ENCODE data around the gene VWA3A. TPM values are rescaled to one million over a fixed set of nuclear protein-coding genes. Genes with fewer than 3 reads are reported as not detected.

The VWA3A gene
- total RNA-seq, 1 donor from 2014 or later = not detected

DNA sequence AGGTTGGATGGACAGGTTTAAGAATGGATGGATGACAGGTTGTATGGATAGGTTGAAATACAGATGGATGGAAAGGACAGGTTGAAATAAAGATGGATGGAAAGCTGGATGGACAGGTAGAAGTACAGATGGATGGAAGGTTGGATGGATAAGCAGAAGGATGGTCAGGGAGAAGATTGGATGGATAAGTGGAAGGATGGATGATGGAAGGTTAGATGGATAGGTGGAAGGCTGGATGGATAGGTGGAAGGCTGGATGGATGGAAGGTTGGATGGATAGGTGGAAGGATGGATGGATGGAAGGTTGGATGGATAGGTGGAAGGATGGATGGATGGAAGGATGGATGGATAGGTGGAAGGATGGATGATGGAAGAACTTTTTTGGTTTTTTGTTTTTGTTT, 69.1 kb downstream of the VWA3A start:
- H3K9me3 ChIP-seq (ENCODE audit: insufficient read depth, low read depth, low read length) = peaks cover 2% of the 10 kb centered on the region
- Mint-ChIP-seq H3K4me1 (ENCODE audit: low read depth, unreplicated experiment) (no peaks in the 10 kb centered on the region), H3K9me3 (ENCODE audit: unreplicated experiment) (peaks cover 8% of the 10 kb centered on the region), H3K36me3 (ENCODE audit: low read depth, unreplicated experiment) (no peaks in the 10 kb centered on the region), H3K27ac (ENCODE audit: unreplicated experiment) (no peak overlapping the region), H3K4me3 (ENCODE audit: unreplicated experiment) (no peak overlapping the region), H3K27me3 (ENCODE audit: low read depth, unreplicated experiment) (peaks cover 68% of the 10 kb centered on the region)
- peaks cover 20% of the 10 kb centered on the region for H3K27me3 ChIP-seq (ENCODE audit: insufficient read depth, low read length)
- no peak overlapping the region for H3K4me3 ChIP-seq (ENCODE audit: insufficient read depth, low read depth, low read length)
- no peak overlapping the region for H3K4me2 ChIP-seq (ENCODE audit: low read length)
- no peak overlapping the region for H3K27ac ChIP-seq (ENCODE audit: low read depth, low read length)
- no peaks in the 10 kb centered on the region for H4K20me1 ChIP-seq (ENCODE audit: insufficient read depth, low read length)
- H3K4me1 ChIP-seq (ENCODE audit: insufficient read depth, low read length) = no peaks in the 10 kb centered on the region
- H3K9ac ChIP-seq (ENCODE audit: low read length) = no peak overlapping the region
- no peak for DNase-seq (ENCODE audit: low read depth)
- no peak overlapping the region for H2AFZ ChIP-seq (ENCODE audit: low read depth, low read length)
- no peaks in the 10 kb centered on the region for H3K79me2 ChIP-seq (ENCODE audit: insufficient read depth, low read length)
- FAIRE-seq = no peak
- no peaks in the 10 kb centered on the region for H3K36me3 ChIP-seq (ENCODE audit: insufficient read depth, low read length)
- TF ChIP-seq, protein P1, sequence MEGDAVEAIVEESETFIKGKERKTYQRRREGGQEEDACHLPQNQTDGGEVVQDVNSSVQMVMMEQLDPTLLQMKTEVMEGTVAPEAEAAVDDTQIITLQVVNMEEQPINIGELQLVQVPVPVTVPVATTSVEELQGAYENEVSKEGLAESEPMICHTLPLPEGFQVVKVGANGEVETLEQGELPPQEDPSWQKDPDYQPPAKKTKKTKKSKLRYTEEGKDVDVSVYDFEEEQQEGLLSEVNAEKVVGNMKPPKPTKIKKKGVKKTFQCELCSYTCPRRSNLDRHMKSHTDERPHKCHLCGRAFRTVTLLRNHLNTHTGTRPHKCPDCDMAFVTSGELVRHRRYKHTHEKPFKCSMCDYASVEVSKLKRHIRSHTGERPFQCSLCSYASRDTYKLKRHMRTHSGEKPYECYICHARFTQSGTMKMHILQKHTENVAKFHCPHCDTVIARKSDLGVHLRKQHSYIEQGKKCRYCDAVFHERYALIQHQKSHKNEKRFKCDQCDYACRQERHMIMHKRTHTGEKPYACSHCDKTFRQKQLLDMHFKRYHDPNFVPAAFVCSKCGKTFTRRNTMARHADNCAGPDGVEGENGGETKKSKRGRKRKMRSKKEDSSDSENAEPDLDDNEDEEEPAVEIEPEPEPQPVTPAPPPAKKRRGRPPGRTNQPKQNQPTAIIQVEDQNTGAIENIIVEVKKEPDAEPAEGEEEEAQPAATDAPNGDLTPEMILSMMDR (IDR thresholded peaks at IDR 0.05; ENCODE audit: insufficient read depth, low read depth, low read length) = no peak
- TF ChIP-seq EZH2 (IDR thresholded peaks at IDR 0.05; ENCODE audit: insufficient read depth, low read length) = no peak

DNA sequence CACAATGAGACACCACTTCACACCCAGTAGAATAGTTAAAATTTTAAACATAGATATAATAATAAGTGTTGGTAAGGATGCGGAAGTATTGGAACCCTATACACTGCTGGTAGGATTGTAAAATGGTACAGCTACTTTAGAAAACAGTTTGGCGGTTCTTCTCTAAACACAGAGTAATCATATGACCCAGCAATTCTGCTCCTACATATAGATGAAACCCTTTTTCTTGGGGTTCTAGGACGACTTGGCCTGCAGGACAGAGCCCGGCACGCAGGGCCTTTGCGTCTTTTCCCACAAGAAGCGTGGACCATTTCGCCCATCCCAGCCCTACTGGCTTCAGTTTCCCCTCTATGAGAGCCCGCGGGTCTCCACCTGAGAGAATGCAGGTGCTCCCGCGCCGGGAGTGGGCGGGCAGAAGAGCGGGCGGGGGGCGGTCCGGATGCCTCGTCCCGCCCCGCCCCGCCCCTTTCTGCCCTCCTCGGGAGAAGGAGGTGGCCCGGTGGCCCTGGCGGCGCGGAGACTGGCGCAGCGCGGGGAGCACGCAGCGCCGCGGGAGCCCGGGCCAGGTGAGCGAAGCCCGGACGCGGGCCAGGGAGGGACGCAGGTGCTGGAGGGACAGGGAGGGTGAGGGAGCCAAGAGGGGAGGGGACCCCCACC, 69.8 kb downstream of the VWA3A start, which contains the start of gene SDR42E2:
SDR42E2 (plus strand) TSS at position 508 of the 657 bp plus-strand sequence. CDS start 3,077 bp downstream, outside the sequence.
- peak; percentile 47 for TF ChIP-seq EZH2 (IDR thresholded peaks at IDR 0.05; ENCODE audit: insufficient read depth, low read length)
- TF ChIP-seq, protein P1 (IDR thresholded peaks at IDR 0.05; ENCODE audit: insufficient read depth, low read depth, low read length) = no peak
- Histone ChIP-seq H3K9me3 (ENCODE audit: insufficient read depth, low read depth, low read length) (peaks cover 2% of the 10 kb centered on the region), H3K27me3 (ENCODE audit: insufficient read depth, low read length) (peaks cover 20% of the 10 kb centered on the region), H2AFZ (ENCODE audit: low read depth, low read length) (no peak within 1 kb of the TSS), H3K4me1 (ENCODE audit: insufficient read depth, low read length) (no peaks in the 10 kb centered on the region), H3K9ac (ENCODE audit: low read length) (no peak within 1 kb of the TSS), H3K79me2 (ENCODE audit: insufficient read depth, low read length) (no peaks in the 10 kb centered on the region), H3K36me3 (ENCODE audit: insufficient read depth, low read length) (no peaks in the 10 kb centered on the region), H3K27ac (ENCODE audit: low read depth, low read length) (no peak within 1 kb of the TSS), H4K20me1 (ENCODE audit: insufficient read depth, low read length) (no peaks in the 10 kb centered on the region), H3K4me3 (ENCODE audit: insufficient read depth, low read depth, low read length) (no peak within 1 kb of the TSS), H3K4me2 (ENCODE audit: low read length) (no peak within 1 kb of the TSS)
- H3K4me1 Mint-ChIP-seq (ENCODE audit: low read depth, unreplicated experiment) = no peaks in the 10 kb centered on the region
- H3K27me3 Mint-ChIP-seq (ENCODE audit: low read depth, unreplicated experiment) = peaks cover 67% of the 10 kb centered on the region
- no peak for FAIRE-seq
- H3K4me3 Mint-ChIP-seq (ENCODE audit: unreplicated experiment) = no peak within 1 kb of the TSS
- no peaks in the 10 kb centered on the region for H3K36me3 Mint-ChIP-seq (ENCODE audit: low read depth, unreplicated experiment)
- H3K27ac Mint-ChIP-seq (ENCODE audit: unreplicated experiment) = no peak within 1 kb of the TSS
- no peak for DNase-seq (ENCODE audit: low read depth)
- H3K9me3 Mint-ChIP-seq (ENCODE audit: unreplicated experiment) = peaks cover 11% of the 10 kb centered on the region

DNA sequence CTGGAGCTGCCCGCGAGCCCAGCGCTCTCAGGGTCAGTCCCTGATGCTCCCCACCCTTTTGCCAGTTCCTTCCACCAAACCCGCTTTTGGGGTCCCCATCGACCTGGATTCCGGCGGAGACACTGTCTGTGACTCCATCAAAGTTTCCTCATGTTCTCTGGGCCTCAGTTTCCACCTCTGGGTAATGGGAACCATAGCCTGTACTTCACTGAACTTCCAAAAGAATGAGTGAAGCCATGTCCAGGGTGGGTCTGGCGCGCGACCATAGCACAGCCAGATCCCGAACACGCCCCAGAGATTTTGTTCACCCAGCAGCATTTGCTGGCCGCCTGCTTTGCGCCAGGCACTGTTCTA, 70.3 kb downstream of the VWA3A start:
- Histone ChIP-seq H4K20me1 (ENCODE audit: insufficient read depth, low read length) (no peaks in the 10 kb centered on the region), H3K4me1 (ENCODE audit: insufficient read depth, low read length) (no peaks in the 10 kb centered on the region), H3K27me3 (ENCODE audit: insufficient read depth, low read length) (peaks cover 20% of the 10 kb centered on the region), H3K27ac (ENCODE audit: low read depth, low read length) (no peak overlapping the region), H3K4me2 (ENCODE audit: low read length) (no peak overlapping the region), H3K36me3 (ENCODE audit: insufficient read depth, low read length) (no peaks in the 10 kb centered on the region), H3K79me2 (ENCODE audit: insufficient read depth, low read length) (no peaks in the 10 kb centered on the region), H2AFZ (ENCODE audit: low read depth, low read length) (no peak overlapping the region), H3K9ac (ENCODE audit: low read length) (no peak overlapping the region), H3K4me3 (ENCODE audit: insufficient read depth, low read depth, low read length) (no peak overlapping the region), H3K9me3 (ENCODE audit: insufficient read depth, low read depth, low read length) (peaks cover 2% of the 10 kb centered on the region)
- no peaks in the 10 kb centered on the region for H3K36me3 Mint-ChIP-seq (ENCODE audit: low read depth, unreplicated experiment)
- DNase-seq (ENCODE audit: low read depth) = no peak
- peaks cover 11% of the 10 kb centered on the region for H3K9me3 Mint-ChIP-seq (ENCODE audit: unreplicated experiment)
- TF ChIP-seq, protein P1 (IDR thresholded peaks at IDR 0.05; ENCODE audit: insufficient read depth, low read depth, low read length) = no peak
- TF ChIP-seq EZH2 (IDR thresholded peaks at IDR 0.05; ENCODE audit: insufficient read depth, low read length) = peak; percentile 29
- FAIRE-seq = no peak
- H3K4me1 Mint-ChIP-seq (ENCODE audit: low read depth, unreplicated experiment) = no peaks in the 10 kb centered on the region
- H3K4me3 Mint-ChIP-seq (ENCODE audit: unreplicated experiment) = no peak overlapping the region
- H3K27ac Mint-ChIP-seq (ENCODE audit: unreplicated experiment) = no peak overlapping the region
- peaks cover 67% of the 10 kb centered on the region for H3K27me3 Mint-ChIP-seq (ENCODE audit: low read depth, unreplicated experiment)
